Gastroesophageal sphincter (tissue), 4 donors: Measurements from ENCODE around the gene EP300. TPM values are rescaled to one million over a fixed set of nuclear protein-coding genes. Genes with fewer than 3 reads are reported as not detected.

Source experiments
- ATAC-seq: fragments of 150-250 bp; one replicate; pipeline ENCODE4 v1.9.1; 2016; ENCODE audit warnings: mild to moderate bottlenecking, moderate library complexity
- H3K27ac ChIP-seq, 4 donors: fragments of 200-600 bp; sonication (generic) in 3 of 4; 1 replicate in 3 of 4; 2 replicates in 1 of 4; pipeline ENCODE4 v1.5.1; 2016 to 2019
- H3K27me3 ChIP-seq: fragments of 200-600 bp; sonication (generic); one replicate; pipeline ENCODE4 v1.5.1; 2019
- H3K36me3 ChIP-seq, 2 donors: fragments of 200-600 bp; sonication (generic); one replicate each; pipeline ENCODE4 v1.5.1; 2019; ENCODE audit warnings: control low read depth in 1 of 2
- H3K4me1 ChIP-seq, 3 donors: fragments of 200-600 bp; sonication (generic); 1 replicate in 2 of 3; 2 replicates in 1 of 3; pipeline ENCODE4 v1.5.1; 2016 to 2019; ENCODE audit warnings: control low read depth in 2 of 3
- H3K4me3 ChIP-seq, 2 donors: fragments of 200-600 bp; sonication (generic); one replicate each; pipeline ENCODE4 v1.5.1; 2019; ENCODE audit warnings: mild to moderate bottlenecking in 1 of 2, moderate library complexity in 1 of 2
- H3K9me3 ChIP-seq, 3 donors: fragments of 200-600 bp; sonication (generic); one replicate each; pipeline ENCODE4 v1.5.1; 2017 to 2019; ENCODE audit warnings: control low read depth in 2 of 3
- EP300 ChIP-seq: sonication (generic); formaldehyde crosslinking; IDR thresholded peaks from one replicate; pipeline ENCODE4 v1.6.1; 2017; ENCODE audit warnings: antibody characterized with exemption, mild to moderate bottlenecking
- POLR2A ChIP-seq, 2 donors: fragments of 450-650 bp; IDR thresholded peaks; one replicate each; pipeline ENCODE4 v1.6.1; 2017; ENCODE audit warnings: antibody characterized with exemption in 2 of 2, mild to moderate bottlenecking in 2 of 2, moderate library complexity in 1 of 2
- POLR2AphosphoS5 ChIP-seq: sonication (generic); formaldehyde crosslinking; IDR thresholded peaks from one replicate; pipeline ENCODE4 v1.6.1; 2017; ENCODE audit warnings: antibody characterized with exemption
- WGBS, 2 donors: methylation state at CpG; one replicate each; pipeline ENCODE4 v1.1.5; 2018; ENCODE audit warnings: low coverage in 1 of 2; 5-methylcytosine and 5-hydroxymethylcytosine counted together
- total RNA-seq, 4 donors: library from RNA; depleted of rRNA; stranded (reverse); fragments of >200 nt; gene quantifications; one replicate each; pipeline ENCODE4 v1.1.0, GENCODE V29; 2016
- TF ChIP-seq, protein P1 (sequence below), 4 experiments: fragments of 200-600 bp in 2 of 4; fragments of 450-650 bp in 2 of 4; sonication (generic) in 1 of 4; IDR thresholded peaks; one replicate each; pipeline ENCODE4 v1.5.1; 2017 to 2019; ENCODE audit warnings: antibody characterized with exemption in 4 of 4, mild to moderate bottlenecking in 2 of 4, moderate library complexity in 2 of 4

The EP300 gene
- total RNA-seq, 4 donors from 2014 or later, result 57.8 to 107 (median 79.2) TPM

DNA sequence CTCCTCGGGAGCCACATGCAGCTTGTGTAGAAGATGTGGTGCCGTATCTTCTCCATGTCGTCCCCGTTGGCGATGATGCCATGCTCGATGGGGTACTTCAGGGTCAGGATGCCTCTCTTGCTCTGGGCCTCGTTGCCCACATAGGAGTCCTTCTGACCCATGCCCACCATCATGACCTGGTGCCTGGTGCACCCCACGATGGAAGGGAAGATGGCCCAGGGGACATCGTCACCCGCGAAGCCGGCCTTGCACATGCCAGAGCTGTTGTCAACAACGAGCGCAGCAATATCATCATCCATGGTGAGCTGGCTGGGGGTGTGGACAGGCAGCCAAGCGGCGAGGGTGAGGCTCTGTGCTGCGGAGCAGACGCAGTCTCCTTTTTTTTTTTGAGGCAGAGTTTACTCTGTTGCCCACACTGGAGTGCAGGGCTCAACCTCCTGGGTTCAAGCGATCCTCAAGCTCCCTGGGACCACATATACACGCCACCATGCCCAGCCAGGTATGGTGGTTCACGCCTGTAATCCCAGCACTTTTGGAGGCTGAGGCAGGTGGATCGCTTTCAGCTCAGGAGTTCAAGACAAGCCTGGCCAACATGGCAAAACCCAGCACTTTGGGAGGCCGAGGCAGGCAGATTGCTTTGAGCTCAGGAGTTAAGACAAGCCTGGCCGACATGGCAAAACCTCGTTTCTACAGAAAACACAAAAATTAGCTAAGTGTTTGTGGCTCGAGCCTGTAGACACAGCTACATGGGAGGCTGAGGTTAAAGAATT is 17.3 kb upstream of the EP300 start:
- H3K4me1 ChIP-seq, result no peaks in the 10 kb centered on the region
- H3K9me3 ChIP-seq, result no peaks in the 10 kb centered on the region
- H3K27me3 ChIP-seq, result no peaks in the 10 kb centered on the region
- TF ChIP-seq EP300 (no peak), POLR2AphosphoS5 (no peak), POLR2A (IDR thresholded peaks at IDR 0.05) (no peak)
- TF ChIP-seq, protein P1, sequence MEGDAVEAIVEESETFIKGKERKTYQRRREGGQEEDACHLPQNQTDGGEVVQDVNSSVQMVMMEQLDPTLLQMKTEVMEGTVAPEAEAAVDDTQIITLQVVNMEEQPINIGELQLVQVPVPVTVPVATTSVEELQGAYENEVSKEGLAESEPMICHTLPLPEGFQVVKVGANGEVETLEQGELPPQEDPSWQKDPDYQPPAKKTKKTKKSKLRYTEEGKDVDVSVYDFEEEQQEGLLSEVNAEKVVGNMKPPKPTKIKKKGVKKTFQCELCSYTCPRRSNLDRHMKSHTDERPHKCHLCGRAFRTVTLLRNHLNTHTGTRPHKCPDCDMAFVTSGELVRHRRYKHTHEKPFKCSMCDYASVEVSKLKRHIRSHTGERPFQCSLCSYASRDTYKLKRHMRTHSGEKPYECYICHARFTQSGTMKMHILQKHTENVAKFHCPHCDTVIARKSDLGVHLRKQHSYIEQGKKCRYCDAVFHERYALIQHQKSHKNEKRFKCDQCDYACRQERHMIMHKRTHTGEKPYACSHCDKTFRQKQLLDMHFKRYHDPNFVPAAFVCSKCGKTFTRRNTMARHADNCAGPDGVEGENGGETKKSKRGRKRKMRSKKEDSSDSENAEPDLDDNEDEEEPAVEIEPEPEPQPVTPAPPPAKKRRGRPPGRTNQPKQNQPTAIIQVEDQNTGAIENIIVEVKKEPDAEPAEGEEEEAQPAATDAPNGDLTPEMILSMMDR (IDR thresholded peaks at IDR 0.05), result no peak
- ATAC-seq, result no peak
- H3K4me3 ChIP-seq, result no peak overlapping the region
- WGBS, 2 donors, result 80 to 81% methylated on average over 1 to 5 of the region's 26 CpGs
- H3K36me3 ChIP-seq, result no peaks in the 10 kb centered on the region
- H3K27ac ChIP-seq, result no peak overlapping the region

DNA sequence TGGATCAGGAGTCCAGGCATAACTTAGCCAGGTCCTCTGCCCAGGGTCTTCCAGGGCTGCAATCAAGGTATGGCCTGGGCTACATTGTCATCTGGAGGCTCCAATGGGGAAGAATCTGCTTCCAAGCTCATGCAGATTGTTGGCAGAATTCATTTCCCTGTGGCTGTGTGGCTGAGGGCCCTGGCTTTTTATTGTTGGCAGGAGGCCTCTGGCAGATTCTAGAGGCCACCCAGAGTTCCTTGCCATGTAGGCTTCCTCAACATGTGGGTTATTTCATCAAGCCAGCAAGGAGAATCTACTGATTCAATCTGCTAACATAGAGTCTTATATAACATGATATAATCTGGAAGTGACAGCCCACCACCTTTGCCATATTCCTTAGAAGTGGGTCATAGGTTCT is 16.4 kb upstream of the EP300 start:
- H3K36me3 ChIP-seq, result no peaks in the 10 kb centered on the region
- no peak for TF ChIP-seq EP300
- no peak for TF ChIP-seq POLR2AphosphoS5
- TF ChIP-seq POLR2A (IDR thresholded peaks at IDR 0.05), result no peak
- TF ChIP-seq, protein P1 (IDR thresholded peaks at IDR 0.05), result no peak
- no peaks in the 10 kb centered on the region for H3K4me1 ChIP-seq
- ATAC-seq, result no peak
- no peaks in the 10 kb centered on the region for H3K9me3 ChIP-seq
- H3K27ac ChIP-seq, result no peak overlapping the region
- no peaks in the 10 kb centered on the region for H3K27me3 ChIP-seq
- H3K4me3 ChIP-seq, result no peak overlapping the region

DNA sequence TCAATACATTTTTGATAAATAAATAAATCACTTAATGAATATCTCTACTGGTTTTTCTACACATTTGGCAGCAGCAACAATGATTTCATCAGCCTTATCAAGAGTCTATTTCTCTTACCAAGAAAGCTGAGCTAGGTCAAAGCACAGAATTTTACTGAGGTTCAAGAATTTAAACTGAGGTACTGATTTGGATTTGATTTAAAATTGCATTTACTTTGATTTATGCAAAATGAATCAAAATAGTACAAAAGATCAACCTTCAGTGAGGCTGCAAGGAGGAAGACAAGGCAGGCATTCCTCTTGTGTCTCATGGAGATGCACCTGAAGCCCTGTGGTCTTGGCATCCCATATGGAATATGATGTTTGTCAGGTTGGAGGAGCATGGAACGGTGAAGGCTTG is 15.5 kb upstream of the EP300 start:
- H3K27ac ChIP-seq, result no peak overlapping the region
- TF ChIP-seq EP300, result no peak
- no peak for TF ChIP-seq POLR2AphosphoS5
- TF ChIP-seq POLR2A (IDR thresholded peaks at IDR 0.05), result no peak
- TF ChIP-seq, protein P1 (IDR thresholded peaks at IDR 0.05), result no peak
- no peak for ATAC-seq
- H3K4me1 ChIP-seq, result no peaks in the 10 kb centered on the region
- H3K27me3 ChIP-seq, result no peaks in the 10 kb centered on the region
- H3K4me3 ChIP-seq, result no peak overlapping the region
- 75 to 79% methylated on average over 1 of the region's 1 CpG for WGBS, 2 donors
- no peaks in the 10 kb centered on the region for H3K36me3 ChIP-seq
- no peaks in the 10 kb centered on the region for H3K9me3 ChIP-seq

DNA sequence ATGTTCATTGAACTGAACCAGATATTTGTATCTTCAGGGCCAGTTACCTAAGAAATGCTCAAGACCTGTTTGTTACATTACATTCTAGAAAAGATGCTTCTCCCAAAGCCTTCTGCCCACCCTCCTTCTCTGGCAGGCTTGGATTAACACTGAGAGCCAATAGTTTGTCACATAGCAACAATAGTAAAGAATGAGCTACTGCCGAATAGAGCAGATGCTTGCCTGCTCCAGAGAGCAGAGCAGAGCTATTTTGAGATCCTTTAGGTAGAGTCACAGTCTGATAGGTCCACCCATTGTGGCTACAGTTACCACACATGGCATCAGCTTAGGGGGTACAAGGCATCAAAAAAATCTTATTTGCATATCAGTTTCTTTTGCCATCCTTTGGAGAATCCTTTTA is 13.5 kb upstream of the EP300 start:
- H3K4me1 ChIP-seq, result no peaks in the 10 kb centered on the region
- H3K27ac ChIP-seq, result no peak overlapping the region
- H3K36me3 ChIP-seq, result no peaks in the 10 kb centered on the region
- H3K9me3 ChIP-seq, result no peaks in the 10 kb centered on the region
- no peak for ATAC-seq
- TF ChIP-seq POLR2AphosphoS5 (no peak), EP300 (no peak), POLR2A (IDR thresholded peaks at IDR 0.05) (no peak)
- TF ChIP-seq, protein P1 (IDR thresholded peaks at IDR 0.05), result no peak
- no peak overlapping the region for H3K4me3 ChIP-seq
- H3K27me3 ChIP-seq, result no peaks in the 10 kb centered on the region
- 0 to 14% methylated on average over 1 of the region's 1 CpG for WGBS, 2 donors

DNA sequence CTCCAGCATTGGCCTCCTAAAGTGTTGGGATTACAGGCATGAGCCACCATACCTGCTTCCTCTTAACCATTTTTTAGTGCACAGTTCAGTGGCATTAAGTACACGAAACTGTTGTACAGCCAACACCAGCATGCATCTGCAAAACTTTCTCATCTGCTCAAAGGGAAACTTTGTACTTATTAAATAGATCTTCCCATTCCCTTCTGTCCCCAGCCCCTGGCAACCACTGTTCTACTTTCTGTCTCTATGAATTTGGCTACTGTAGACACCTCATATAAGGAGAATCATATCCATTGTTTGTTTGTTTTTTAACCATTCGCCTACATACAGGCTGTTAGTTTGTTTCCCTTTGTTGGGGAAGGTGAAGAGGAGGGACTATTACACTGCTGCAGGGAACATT is 6.5 kb upstream of the EP300 start:
- ATAC-seq, result no peak
- H3K27me3 ChIP-seq, result no peaks in the 10 kb centered on the region
- no peak overlapping the region for H3K27ac ChIP-seq
- H3K4me1 ChIP-seq, result peaks cover 0 to 7% (median 3%) of the 10 kb centered on the region in 3 donors
- no peak overlapping the region for H3K4me3 ChIP-seq
- no peaks in the 10 kb centered on the region for H3K9me3 ChIP-seq
- TF ChIP-seq POLR2A (IDR thresholded peaks at IDR 0.05) (no peak), EP300 (no peak), POLR2AphosphoS5 (no peak)
- TF ChIP-seq, protein P1 (IDR thresholded peaks at IDR 0.05), result no peak
- WGBS, 2 donors, result 70 to 73% methylated on average over 2 of the region's 2 CpGs
- no peaks in the 10 kb centered on the region for H3K36me3 ChIP-seq
